Neutrophil (primary cell): ENCODE data around the gene TRHDE.

Source experiments
- H3K27ac ChIP-seq: fragments of 200-600 bp; sonication (generic); 2 replicates; pipeline ENCODE4 v1.5.1; 2016; ENCODE audit warnings: mild to moderate bottlenecking, moderate library complexity
- H3K27me3 ChIP-seq: fragments of 200-600 bp; sonication (generic); 2 replicates; pipeline ENCODE4 v1.6.0; 2016; ENCODE audit warnings: mild to moderate bottlenecking
- H3K36me3 ChIP-seq: fragments of 200-600 bp; sonication (generic); 2 replicates; pipeline ENCODE4 v1.5.1; 2017
- H3K4me1 ChIP-seq, 2 experiments: fragments of 200-600 bp in 1 of 2; sonication (generic) in 1 of 2; 1 replicate in 1 of 2; 2 replicates in 1 of 2; pipeline versions ENCODE4 v1.5.1 to v1.6.1; 2013 to 2016; ENCODE audit warnings: low read depth in 1 of 2, low read length in 1 of 2, mild to moderate bottlenecking in 1 of 2, moderate library complexity in 1 of 2; ENCODE audit not compliant: control insufficient read depth in 1 of 2, insufficient read depth in 1 of 2
- H3K4me3 ChIP-seq, 2 experiments: fragments of 200-600 bp in 1 of 2; sonication (generic) in 1 of 2; 1 replicate in 1 of 2; 2 replicates in 1 of 2; pipeline ENCODE4 v1.5.1; 2013 to 2016; ENCODE audit warnings: low read depth in 1 of 2, low read length in 1 of 2, mild to moderate bottlenecking in 1 of 2, moderate library complexity in 1 of 2
- H3K9me3 ChIP-seq: fragments of 200-600 bp; sonication (generic); 2 replicates; pipeline ENCODE4 v1.5.1; 2016
- TF ChIP-seq, protein P1 (sequence below): fragments of 200-600 bp; sonication (generic); IDR thresholded peaks from 2 replicates; pipeline ENCODE4 v1.5.1; 2016; ENCODE audit warnings: antibody characterized with exemption

TRHDE gene

DNA sequence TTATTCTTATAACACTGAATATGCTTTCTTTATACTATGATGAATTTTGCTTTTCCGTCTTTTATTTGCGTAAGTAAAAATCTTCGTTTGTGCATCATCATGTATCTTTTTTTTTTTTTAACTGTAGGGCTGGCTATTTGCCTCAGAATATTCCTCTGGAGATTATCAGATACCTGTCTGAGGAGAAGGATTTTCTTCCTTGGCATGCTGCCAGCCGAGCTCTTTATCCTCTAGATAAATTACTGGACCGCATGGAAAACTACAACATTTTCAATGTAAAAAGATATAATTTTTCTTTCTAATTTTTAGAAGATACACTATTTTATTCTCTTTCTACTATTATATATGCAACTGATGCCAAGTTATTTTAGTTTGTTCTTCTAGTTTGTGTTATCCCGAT is 346.6 kb downstream of the TRHDE start:
- H3K27ac ChIP-seq = no peak overlapping the region
- H3K36me3 ChIP-seq = no peaks in the 10 kb centered on the region
- TF ChIP-seq, protein P1, sequence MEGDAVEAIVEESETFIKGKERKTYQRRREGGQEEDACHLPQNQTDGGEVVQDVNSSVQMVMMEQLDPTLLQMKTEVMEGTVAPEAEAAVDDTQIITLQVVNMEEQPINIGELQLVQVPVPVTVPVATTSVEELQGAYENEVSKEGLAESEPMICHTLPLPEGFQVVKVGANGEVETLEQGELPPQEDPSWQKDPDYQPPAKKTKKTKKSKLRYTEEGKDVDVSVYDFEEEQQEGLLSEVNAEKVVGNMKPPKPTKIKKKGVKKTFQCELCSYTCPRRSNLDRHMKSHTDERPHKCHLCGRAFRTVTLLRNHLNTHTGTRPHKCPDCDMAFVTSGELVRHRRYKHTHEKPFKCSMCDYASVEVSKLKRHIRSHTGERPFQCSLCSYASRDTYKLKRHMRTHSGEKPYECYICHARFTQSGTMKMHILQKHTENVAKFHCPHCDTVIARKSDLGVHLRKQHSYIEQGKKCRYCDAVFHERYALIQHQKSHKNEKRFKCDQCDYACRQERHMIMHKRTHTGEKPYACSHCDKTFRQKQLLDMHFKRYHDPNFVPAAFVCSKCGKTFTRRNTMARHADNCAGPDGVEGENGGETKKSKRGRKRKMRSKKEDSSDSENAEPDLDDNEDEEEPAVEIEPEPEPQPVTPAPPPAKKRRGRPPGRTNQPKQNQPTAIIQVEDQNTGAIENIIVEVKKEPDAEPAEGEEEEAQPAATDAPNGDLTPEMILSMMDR = no peak
- H3K9me3 ChIP-seq = no peaks in the 10 kb centered on the region
- no peaks in the 10 kb centered on the region for H3K27me3 ChIP-seq
- no peaks in the 10 kb centered on the region for H3K4me1 ChIP-seq
- no peak overlapping the region for H3K4me3 ChIP-seq

GRCh38 chr12:72622556-72622955 is 350.4 kb downstream of the TRHDE start:
- H3K9me3 ChIP-seq = no peaks in the 10 kb centered on the region
- H3K36me3 ChIP-seq = no peaks in the 10 kb centered on the region
- no peaks in the 10 kb centered on the region for H3K4me1 ChIP-seq
- H3K27ac ChIP-seq = no peak overlapping the region
- no peak overlapping the region for H3K4me3 ChIP-seq
- TF ChIP-seq, protein P1 = no peak
- H3K27me3 ChIP-seq = no peaks in the 10 kb centered on the region

GRCh38 chr12:72631926-72632685 is 359.9 kb downstream of the TRHDE start:
- H3K27ac ChIP-seq = no peak overlapping the region
- H3K9me3 ChIP-seq = no peaks in the 10 kb centered on the region
- no peaks in the 10 kb centered on the region for H3K4me1 ChIP-seq
- no peaks in the 10 kb centered on the region for H3K36me3 ChIP-seq
- TF ChIP-seq, protein P1 = no peak
- no peaks in the 10 kb centered on the region for H3K27me3 ChIP-seq
- H3K4me3 ChIP-seq = no peak overlapping the region

DNA sequence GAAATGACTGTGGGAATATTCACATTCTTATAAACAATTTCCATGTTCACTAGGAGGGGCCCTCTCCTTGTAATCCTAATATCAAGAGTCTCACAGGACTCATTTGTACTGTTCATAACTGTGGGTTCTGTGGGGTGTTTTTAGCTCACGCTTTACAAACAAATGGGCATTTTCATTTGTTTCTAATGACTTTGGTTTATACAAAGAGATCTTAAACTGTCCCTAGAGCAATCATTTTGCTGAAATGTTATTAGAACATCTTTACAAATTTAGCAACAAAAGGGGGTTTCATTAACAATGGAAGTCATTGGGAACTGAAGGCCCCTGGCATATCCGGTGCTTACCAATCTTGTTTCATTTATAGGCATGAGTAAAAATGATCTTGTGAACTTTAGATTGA is 370.5 kb downstream of the TRHDE start:
- no peak overlapping the region for H3K4me3 ChIP-seq
- H3K36me3 ChIP-seq = no peaks in the 10 kb centered on the region
- no peaks in the 10 kb centered on the region for H3K4me1 ChIP-seq
- no peaks in the 10 kb centered on the region for H3K27me3 ChIP-seq
- H3K27ac ChIP-seq = no peak overlapping the region
- H3K9me3 ChIP-seq = no peaks in the 10 kb centered on the region
- TF ChIP-seq, protein P1 = no peak

DNA sequence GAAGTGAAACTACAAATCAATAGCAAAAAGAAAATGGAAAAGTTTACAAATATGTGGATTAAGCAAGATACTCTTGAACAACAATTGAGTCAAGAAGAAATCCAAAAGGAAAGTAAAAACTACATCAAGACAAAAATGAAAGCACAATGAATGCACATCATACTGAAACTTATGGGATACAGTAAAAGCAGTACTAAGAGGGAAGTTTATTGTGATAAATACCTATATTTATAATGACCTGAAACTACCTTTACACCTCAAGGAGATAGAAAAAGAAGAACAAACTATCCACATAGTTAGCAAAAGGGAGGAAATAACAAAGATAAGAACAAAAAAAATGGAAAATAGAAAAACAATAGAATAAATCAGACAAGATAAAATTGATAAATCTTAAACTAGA is 375.0 kb downstream of the TRHDE start:
- H3K27ac ChIP-seq = no peak overlapping the region
- H3K27me3 ChIP-seq = no peaks in the 10 kb centered on the region
- no peaks in the 10 kb centered on the region for H3K36me3 ChIP-seq
- H3K4me3 ChIP-seq = no peak overlapping the region
- TF ChIP-seq, protein P1 = no peak
- H3K4me1 ChIP-seq = no peaks in the 10 kb centered on the region
- no peaks in the 10 kb centered on the region for H3K9me3 ChIP-seq
